ENCODE data around the gene HMX2. TPM values are rescaled to one million over a fixed set of nuclear protein-coding genes. Genes with fewer than 3 reads are reported as not detected.

HMX2 gene
- total and polyA plus RNA-seq, 2 of the 13 experiments (the other 11 are each of a cell fraction or from before 2014, with no cell fraction given) = not detected

DNA sequence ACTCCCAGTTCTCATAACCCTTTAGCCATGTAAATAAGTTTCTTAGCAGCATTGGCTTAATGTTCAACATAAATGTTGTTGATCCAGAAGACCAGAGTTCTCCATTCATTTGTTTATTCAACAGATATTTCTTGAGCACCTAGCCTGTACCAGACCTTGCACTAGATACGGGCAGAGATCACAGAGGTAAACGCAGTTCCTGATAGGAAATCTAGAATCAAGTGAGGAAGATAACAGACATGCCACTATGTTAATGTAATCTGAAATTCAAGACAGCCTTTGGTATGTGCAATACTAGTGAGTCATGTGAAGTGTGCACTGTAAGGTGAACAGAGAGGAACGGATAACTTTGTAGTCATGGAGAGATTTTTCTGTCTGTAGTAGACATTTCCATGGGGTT is 9.3 kb downstream of the HMX2 start (continued):
- TF ChIP-seq, protein P1, sequence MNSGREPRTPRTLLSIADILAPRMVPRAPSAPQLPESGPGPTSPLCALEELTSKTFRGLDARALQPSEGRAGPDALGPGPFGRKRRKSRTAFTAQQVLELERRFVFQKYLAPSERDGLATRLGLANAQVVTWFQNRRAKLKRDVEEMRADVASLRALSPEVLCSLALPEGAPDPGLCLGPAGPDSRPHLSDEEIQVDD (CRISPR knock-in tag; IDR thresholded peaks at IDR 0.05; ENCODE audit: borderline replicate concordance) = no peak
- TF ChIP-seq GATAD2A (CRISPR knock-in tag; IDR thresholded peaks at IDR 0.05) = no peak
- TF ChIP-seq MED1 (CRISPR knock-in tag; IDR thresholded peaks at IDR 0.05) = peak; percentile 60; the same call in 1 of the 2 replicates
- no peak for TF ChIP-seq SMARCE1 (IDR thresholded peaks at IDR 0.05; ENCODE audit: borderline replicate concordance)
- 0 out of 2 replicates have a peak, but pooled peaks have one; percentile 50 for TF ChIP-seq HDAC2 (CRISPR knock-in tag; IDR thresholded peaks at IDR 0.05)
- TF ChIP-seq SPEN (CRISPR knock-in tag; IDR thresholded peaks at IDR 0.05; ENCODE audit: low read depth) = no peak
- peak; percentile 65 for TF ChIP-seq FOXA3 (CRISPR knock-in tag; IDR thresholded peaks at IDR 0.05)
- 0 out of 2 replicates have a peak, but pooled peaks have one; percentile 8 for TF ChIP-seq RARA (CRISPR knock-in tag; IDR thresholded peaks at IDR 0.05)
- TF ChIP-seq ZNF501 (CRISPR knock-in tag; IDR thresholded peaks at IDR 0.05) = no peak
- TF ChIP-seq FOSL2 (CRISPR knock-in tag; IDR thresholded peaks at IDR 0.05) = peak; percentile 65
- peak; percentile 33; the same call in 1 of the 2 replicates for TF ChIP-seq CREM (IDR thresholded peaks at IDR 0.05)
- TF ChIP-seq CREM (CRISPR knock-in tag; IDR thresholded peaks at IDR 0.05) = no peak
- TF ChIP-seq CC2D1A (CRISPR knock-in tag; IDR thresholded peaks at IDR 0.05) = no peak
- peak; percentile 50 for TF ChIP-seq SAP130 (CRISPR knock-in tag; IDR thresholded peaks at IDR 0.05; ENCODE audit: low read depth)
- TF ChIP-seq NR2C2 (CRISPR knock-in tag; IDR thresholded peaks at IDR 0.05; ENCODE audit: borderline replicate concordance) = no peak
- peak; percentile 46; the same call in 1 of the 2 replicates for TF ChIP-seq HNF1A (IDR thresholded peaks at IDR 0.05; ENCODE audit: low read depth)
- no peak for TF ChIP-seq HNF1A (CRISPR knock-in tag; IDR thresholded peaks at IDR 0.05; ENCODE audit: borderline replicate concordance)
- TF ChIP-seq RNF219 (CRISPR knock-in tag; IDR thresholded peaks at IDR 0.05) = no peak
- peak; percentile 21; the same call in 1 of the 2 replicates for TF ChIP-seq FOSL1 (CRISPR knock-in tag; IDR thresholded peaks at IDR 0.05; ENCODE audit: borderline replicate concordance)
- TF ChIP-seq SOX6 (IDR thresholded peaks at IDR 0.05) = no peak
- TF ChIP-seq SOX6 (CRISPR knock-in tag; IDR thresholded peaks at IDR 0.05) = no peak
- no peak for TF ChIP-seq ZNF616 (CRISPR knock-in tag; IDR thresholded peaks at IDR 0.05; ENCODE audit: low read depth)
- TF ChIP-seq ZNF441 (CRISPR knock-in tag; IDR thresholded peaks at IDR 0.05; ENCODE audit: borderline replicate concordance) = no peak
- no peak for TF ChIP-seq MXI1 (IDR thresholded peaks at IDR 0.05; ENCODE audit: borderline replicate concordance, low read depth, low read length)
- TF ChIP-seq ZNF121 (CRISPR knock-in tag; IDR thresholded peaks at IDR 0.05) = no peak
- TF ChIP-seq ZNF331 (CRISPR knock-in tag; IDR thresholded peaks at IDR 0.05) = no peak
- 0 out of 2 replicates have a peak, but pooled peaks have one; percentile 10 for TF ChIP-seq PPARG (CRISPR knock-in tag; conservative IDR thresholded peaks at IDR 0.05)
- no peak for TF ChIP-seq ZNF777 (CRISPR knock-in tag; IDR thresholded peaks at IDR 0.05)
- 0 out of 2 replicates have a peak, but pooled peaks have one; percentile 18 for TF ChIP-seq KAT8 (CRISPR knock-in tag; IDR thresholded peaks at IDR 0.05)
- no peak for TF ChIP-seq PLRG1 (conservative IDR thresholded peaks at IDR 0.05)

Measured in HepG2 (cell line).